A673 (cell line): Measurements from ENCODE around the gene ORM1. TPM values are rescaled to one million over a fixed set of nuclear protein-coding genes. Genes with fewer than 3 reads are reported as not detected.

Experiments used
- BruUV-seq: library from RNA; stranded (reverse); fragments of 400-500 nt; replicated peaks from 2 replicates; lab custom pipeline; 2021; lab: Mats Ljungman, UMichigan
- CTCF ChIA-PET: fragments of 300-600 bp; sonication (Branson Sonifier 250); formaldehyde crosslinking; loops from one replicate; lab custom pipeline; 2022; ENCODE audit warnings: antibody characterized with exemption; lab: Charles Lee
- POLR2A ChIA-PET: fragments of 300-600 bp; sonication (Branson Sonifier 250); formaldehyde crosslinking; loops from one replicate; lab custom pipeline; 2022; ENCODE audit warnings: antibody characterized with exemption; ENCODE audit not compliant: low non-redundant PET; lab: Charles Lee
- DNase-seq: peaks from one replicate; pipeline ENCODE4 v3.0.0-alpha.2; 2015; ENCODE audit warnings: low spot score
- H3K27ac ChIP-seq: fragments of 200-600 bp; sonication (generic); 2 replicates; pipeline ENCODE4 v1.5.1; 2016; ENCODE audit warnings: mixed run types, low read depth, mild to moderate bottlenecking, mixed read lengths, antibody characterized with exemption, low read length; ENCODE audit not compliant: poor library complexity, severe bottlenecking
- H3K27me3 ChIP-seq: fragments of 200-600 bp; sonication (generic); replicated peaks from 2 replicates; pipeline ENCODE4 v1.6.1; 2017; ENCODE audit warnings: mixed run types, low read depth, mild to moderate bottlenecking, mixed read lengths, antibody characterized with exemption, low read length; ENCODE audit not compliant: insufficient read depth, poor library complexity
- H3K36me3 ChIP-seq: fragments of 200-600 bp; sonication (generic); 2 replicates; pipeline ENCODE4 v1.6.1; 2016; ENCODE audit warnings: mixed run types, mild to moderate bottlenecking, mixed read lengths, antibody characterized with exemption, low read length; ENCODE audit not compliant: insufficient read depth, poor library complexity, severe bottlenecking
- H3K4me1 ChIP-seq: fragments of 200-600 bp; sonication (generic); 2 replicates; pipeline ENCODE4 v1.6.1; 2017; ENCODE audit warnings: mixed run types, mild to moderate bottlenecking, mixed read lengths, antibody characterized with exemption, low read length; ENCODE audit not compliant: insufficient read depth, poor library complexity, severe bottlenecking
- H3K4me3 ChIP-seq: fragments of 200-600 bp; sonication (generic); 2 replicates; pipeline ENCODE4 v1.5.1; 2016; ENCODE audit warnings: low read depth, mixed run types, mild to moderate bottlenecking, mixed read lengths, low read length; ENCODE audit not compliant: poor library complexity, severe bottlenecking
- H3K9me3 ChIP-seq: fragments of 200-600 bp; sonication (generic); 2 replicates; pipeline ENCODE4 v1.6.1; 2016; ENCODE audit warnings: mixed run types, low read depth, mild to moderate bottlenecking, mixed read lengths, antibody characterized with exemption, low read length; ENCODE audit not compliant: poor library complexity, severe bottlenecking
- CTCF ChIP-seq: fragments of 300-800, 200-600 bp; sonication (generic); conservative IDR thresholded peaks from 2 replicates; pipeline ENCODE4 v1.5.1; 2017; ENCODE audit warnings: low read depth, mild to moderate bottlenecking, antibody characterized with exemption, low read length, moderate library complexity, mixed read lengths
- EZH2 ChIP-seq: fragments of 200-600 bp; sonication (generic); IDR thresholded peaks from 2 replicates; pipeline ENCODE4 v1.6.1; 2017; ENCODE audit warnings: borderline replicate concordance, low read depth, mild to moderate bottlenecking, mixed read lengths, antibody characterized with exemption, low read length; ENCODE audit not compliant: poor library complexity, severe bottlenecking
- intact Hi-C: fragments of 100-400 bp; cut with micrococcal nuclease; formaldehyde crosslinking; loops from one replicate; pipeline ENCODE4 v1.10.0; 2022; ENCODE audit not compliant: unreplicated experiment
- total RNA-seq: library from RNA; stranded (reverse); gene quantifications from 2 replicates; pipeline ENCODE4 v1.2.3, GENCODE V29; 2021

Gene ORM1
- total RNA-seq, 1 experiment from 2014 or later = not detected

- no peak for DNase-seq
- H3K36me3 ChIP-seq = peaks cover 77% of the 10 kb centered on the region
- intact Hi-C loops = no loop called here
- peaks cover 4% of the 10 kb centered on the region for H3K4me1 ChIP-seq
- POLR2A ChIA-PET = no interaction called here
- CTCF ChIA-PET = no interaction called here
- H3K27ac ChIP-seq = no peak overlapping the region
- H3K9me3 ChIP-seq = no peaks in the 10 kb centered on the region
- no peak for TF ChIP-seq EZH2
- no peak for TF ChIP-seq CTCF
- no peaks in the 10 kb centered on the region for H3K27me3 ChIP-seq
- BruUV-seq = no TSS peak
- H3K4me3 ChIP-seq = no peak overlapping the region
Observed at GRCh38 chr9:114343471-114344187, 20.7 kb downstream of the ORM1 start.

GRCh38 chr9:114344188-114344566 is 21.3 kb downstream of the ORM1 start:
- TF ChIP-seq CTCF (no peak), EZH2 (no peak)
- Histone ChIP-seq H3K36me3 (peaks cover 73% of the 10 kb centered on the region), H3K9me3 (no peaks in the 10 kb centered on the region), H3K4me1 (peaks cover 9% of the 10 kb centered on the region), H3K27me3 (no peaks in the 10 kb centered on the region), H3K4me3 (no peak overlapping the region), H3K27ac (no peak overlapping the region)
- ChIA-PET CTCF (interaction anchor here (0.6 kb wide), 1 partner anchor 142 kb away, joined by 8 read pairs; no protein-coding TSS in a partner anchor), POLR2A (no interaction called here)
- BruUV-seq = no TSS peak
- DNase-seq = no peak
- intact Hi-C loops = no loop called here

- Histone ChIP-seq H3K36me3 (peaks cover 73% of the 10 kb centered on the region), H3K4me3 (no peak overlapping the region), H3K27me3 (no peaks in the 10 kb centered on the region), H3K27ac (no peak overlapping the region), H3K4me1 (peaks cover 14% of the 10 kb centered on the region), H3K9me3 (no peaks in the 10 kb centered on the region)
- POLR2A ChIA-PET = no interaction called here
- intact Hi-C loops = no loop called here
- no peak for TF ChIP-seq EZH2
- TF ChIP-seq CTCF = no peak
- DNase-seq = no peak
- CTCF ChIA-PET = interaction anchor here (0.6 kb wide), 1 partner anchor 142 kb away, joined by 8 read pairs; no protein-coding TSS in a partner anchor
- BruUV-seq = no TSS peak
Observed at GRCh38 chr9:114344692-114345091, 21.8 kb downstream of the ORM1 start.
